GM12878 (cell line): ENCODE data around the gene PARD6B. TPM values are rescaled to one million over a fixed set of nuclear protein-coding genes. Genes with fewer than 3 reads are reported as not detected.

Experiments used
- ATAC-seq: fragments of 200-7000 bp; cut with Tn5 transposase; 3 replicates; pipeline ENCODE4 v1.9.1; 2020; ENCODE audit warnings: mild to moderate bottlenecking, moderate library complexity
- BruUV-seq: library from RNA; stranded (reverse); fragments of 400-500 nt; replicated peaks from 2 replicates; lab custom pipeline; 2021; lab: Mats Ljungman, UMichigan
- CTCF ChIA-PET: fragments of 300-600 bp; sonication (Branson Sonifier 250); formaldehyde crosslinking; extraction: SDS; loops from one replicate; lab custom pipeline; 2021; ENCODE audit warnings: inconsistent platforms; lab: Yijun Ruan, JAX
- POLR2A ChIA-PET: fragments of 350-600 bp; formaldehyde crosslinking; extraction: SDS; loops from one replicate; lab custom pipeline; 2021; ENCODE audit warnings: inconsistent platforms; lab: Charles Lee
- RAD21 ChIA-PET: fragments of 300-600 bp; sonication (Branson Sonifier 250); formaldehyde crosslinking; loops from one replicate; lab custom pipeline; 2023; ENCODE audit warnings: antibody characterized with exemption; ENCODE audit not compliant: unreplicated experiment; lab: Charles Lee
- SMC1A ChIA-PET: fragments of 300-600 bp; sonication (Branson Sonifier 250); formaldehyde crosslinking; loops from one replicate; lab custom pipeline; 2023; ENCODE audit not compliant: unreplicated experiment, uncharacterized antibody; lab: Charles Lee
- DNase-seq: peaks from one replicate; pipeline ENCODE4 v3.0.0-alpha.2; 2011; ENCODE audit warnings: low read depth, low spot score
- FAIRE-seq: peaks from 3 replicates; lab custom pipeline; 2011; peaks lifted over from hg19 to GRCh38; lab: Jason Lieb, UNC
- H2AFZ ChIP-seq: 2 replicates; pipeline ENCODE4 v1.6.0; 2011; ENCODE audit warnings: low read depth, low read length, control low read depth; ENCODE audit not compliant: control insufficient read depth
- H3K27ac ChIP-seq: 2 replicates; pipeline ENCODE4 v1.5.1; 2011; ENCODE audit warnings: control low read depth; ENCODE audit not compliant: control insufficient read depth, insufficient read depth
- H3K27me3 ChIP-seq, 2 experiments: replicated peaks in 1 of 2; 2 replicates each; pipeline versions ENCODE4 v1.6.0 to v1.6.1; 2011; ENCODE audit warnings: low read length in 1 of 2; ENCODE audit not compliant: control insufficient read depth in 2 of 2, insufficient read depth in 2 of 2
- H3K36me3 ChIP-seq, 2 experiments: 2 replicates each; pipeline ENCODE4 v1.5.1; 2011; ENCODE audit warnings: low read length in 1 of 2; ENCODE audit not compliant: control insufficient read depth in 2 of 2, insufficient read depth in 2 of 2
- H3K4me1 ChIP-seq: 2 replicates; pipeline ENCODE4 v1.6.1; 2011; ENCODE audit warnings: mild to moderate bottlenecking, low read length, moderate library complexity, mixed read lengths; ENCODE audit not compliant: control insufficient read depth, insufficient read depth
- H3K4me2 ChIP-seq: 2 replicates; pipeline ENCODE4 v1.6.0; 2011; ENCODE audit warnings: control low read depth; ENCODE audit not compliant: control insufficient read depth, insufficient read depth
- H3K4me3 ChIP-seq: fragments of 200-600 bp; sonication (generic); 2 replicates; pipeline ENCODE4 v1.5.1; 2016
- H3K79me2 ChIP-seq: 2 replicates; pipeline ENCODE4 v1.6.0; 2011; ENCODE audit warnings: low read length; ENCODE audit not compliant: control insufficient read depth, insufficient read depth
- H3K9ac ChIP-seq: 2 replicates; pipeline ENCODE4 v1.8.0; 2011; ENCODE audit warnings: low read length, control low read depth, mixed read lengths; ENCODE audit not compliant: control insufficient read depth, insufficient read depth
- H3K9me3 ChIP-seq: replicated peaks from 3 replicates; pipeline ENCODE4 v1.5.1; 2011; ENCODE audit warnings: mild to moderate bottlenecking, low read length; ENCODE audit not compliant: control insufficient read depth, insufficient read depth
- H4K20me1 ChIP-seq: 2 replicates; pipeline ENCODE4 v1.6.0; 2011; ENCODE audit not compliant: control insufficient read depth, insufficient read depth
- BCL11A ChIP-seq: IDR thresholded peaks from 2 replicates; pipeline ENCODE4 v1.6.1; 2011; ENCODE audit warnings: low read depth, low read length
- CBX5 ChIP-seq: sonication (generic); IDR thresholded peaks from 2 replicates; pipeline ENCODE4 v1.6.1; 2016; ENCODE audit warnings: low read depth, moderate library complexity, mild to moderate bottlenecking, inconsistent platforms
- KDM1A ChIP-seq: fragments of 200-600 bp; sonication (generic); IDR thresholded peaks from 2 replicates; pipeline ENCODE4 v1.6.1; 2016; ENCODE audit warnings: borderline replicate concordance
- KLF5 ChIP-seq: fragments of 450-650 bp; IDR thresholded peaks from 2 replicates; pipeline ENCODE4 v1.6.1; 2014; ENCODE audit warnings: mild to moderate bottlenecking; ENCODE audit not compliant: partially characterized antibody
- NFXL1 ChIP-seq: fragments of 450-650 bp; IDR thresholded peaks from 2 replicates; pipeline ENCODE4 v1.6.1; 2017; ENCODE audit warnings: antibody characterized with exemption, mild to moderate bottlenecking, borderline replicate concordance
- PAX8 ChIP-seq: fragments of 450-650 bp; IDR thresholded peaks from 2 replicates; pipeline ENCODE4 v1.6.1; 2017; ENCODE audit warnings: mild to moderate bottlenecking, moderate library complexity
- RB1 ChIP-seq: fragments of 450-650 bp; formaldehyde crosslinking; IDR thresholded peaks from 2 replicates; pipeline ENCODE4 v1.6.1; 2017; ENCODE audit warnings: mild to moderate bottlenecking, borderline replicate concordance
- SMAD1 ChIP-seq: fragments of 450-650 bp; IDR thresholded peaks from 2 replicates; pipeline ENCODE4 v1.6.1; 2018; ENCODE audit warnings: mild to moderate bottlenecking, low read depth; ENCODE audit not compliant: partially characterized antibody
- SRF ChIP-seq, 2 experiments: IDR thresholded peaks; 2 replicates each; pipeline ENCODE4 v1.6.1; 2011; ENCODE audit warnings: low read depth in 2 of 2, low read length in 2 of 2, mild to moderate bottlenecking in 1 of 2, moderate library complexity in 1 of 2
- SUZ12 ChIP-seq: fragments of 200-600 bp; sonication (generic); IDR thresholded peaks from one replicate; pipeline ENCODE4 v1.6.1; 2018; ENCODE audit warnings: antibody characterized with exemption, mild to moderate bottlenecking; ENCODE audit not compliant: unreplicated experiment
- TBL1XR1 ChIP-seq: IDR thresholded peaks from 2 replicates; pipeline ENCODE4 v1.6.1; 2012; ENCODE audit warnings: low read depth, low read length, improper control_type of control experiment
- TCF7 ChIP-seq: IDR thresholded peaks from 2 replicates; pipeline ENCODE4 v1.6.1; 2014; ENCODE audit warnings: antibody characterized with exemption, borderline replicate concordance
- WGBS: methylation state at CpG from one replicate; pipeline ENCODE4 v1.1.6; 2016; ENCODE audit warnings: low lambda C conversion rate; ENCODE audit not compliant: insufficient replicate concordance, insufficient coverage; ENCODE audit errors: missing lambda C conversion rate; 5-methylcytosine and 5-hydroxymethylcytosine counted together
- in situ Hi-C: fragments of 300-500 bp; cut with MboI; formaldehyde crosslinking; loops from 9 replicates; pipeline ENCODE4 v1.14.3; 2018; ENCODE audit warnings: mixed read lengths
- intact Hi-C: fragments of 100-400 bp; cut with micrococcal nuclease; formaldehyde crosslinking; loops from one replicate; pipeline ENCODE4 v1.14.2; 2022; ENCODE audit not compliant: unreplicated experiment
- polyA plus RNA-seq, 11 experiments: library from polyadenylated mRNA; depleted of rRNA in 4 of 11; unstranded in 6 of 11; stranded (reverse) in 5 of 11; fragments of >200 nt; fragmentation: Nextera tagmentation in 4 of 11; fragmentation: Illumina TruSeq in 1 of 11; extraction: Ambion mirVana in 4 of 11; extraction: Trizol in 1 of 11; gene quantifications; 1 replicate in 1 of 11; 2 replicates in 10 of 11; pipeline versions ENCODE4 v1.2.1 to v1.2.3, GENCODE V29; 2011 to 2016; ENCODE audit warnings: inconsistent platforms in 2 of 11, missing spikeins in 2 of 11, low read depth in 1 of 11
- total RNA-seq, 4 experiments: library from RNA; depleted of rRNA in 3 of 4; stranded (reverse); fragments of >200 nt in 3 of 4; fragmentation: Illumina TruSeq in 1 of 4; extraction: Trizol in 1 of 4; gene quantifications; 2 replicates each; pipeline versions ENCODE4 v1.2.1 to v1.2.3, GENCODE V29; 2013 to 2021
- TF ChIP-seq, protein P1 (sequence below): fragments of 450-650 bp; formaldehyde crosslinking; IDR thresholded peaks from 2 replicates; pipeline ENCODE4 v1.5.0; 2022; ENCODE audit warnings: mild to moderate bottlenecking, missing genetic modification characterization

The PARD6B gene
- total and polyA plus RNA-seq, 10 of the 15 experiments (the other 5 are each of a cell fraction or from before 2014, with no cell fraction given) = 0.57 to 4.7 (median 2.0) TPM

DNA sequence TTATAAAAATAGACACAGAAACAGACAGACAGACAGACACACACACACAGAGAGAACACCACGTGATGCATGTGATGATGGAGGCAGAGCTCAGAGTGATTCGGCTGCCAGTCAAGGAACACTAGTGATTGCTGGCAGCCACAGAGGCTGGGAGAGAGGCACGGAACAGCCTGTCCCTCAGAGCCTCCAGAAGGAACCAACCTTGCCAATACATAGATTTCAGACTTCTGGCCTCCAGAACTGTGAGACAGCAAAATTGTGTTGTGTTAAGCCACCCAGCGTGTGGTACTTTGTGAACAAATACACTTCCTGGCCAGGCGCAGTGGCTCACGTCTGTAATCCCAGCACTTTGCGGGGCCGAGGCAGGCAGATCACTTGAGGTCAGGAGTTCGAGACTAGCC is 9.5 kb upstream of the PARD6B start:
- peaks cover 5% of the 10 kb centered on the region for H3K4me1 ChIP-seq
- intact Hi-C loops = no loop called here
- no peaks in the 10 kb centered on the region for H3K79me2 ChIP-seq
- no peak overlapping the region for H3K4me2 ChIP-seq
- SMC1A ChIA-PET = no interaction called here
- no peaks in the 10 kb centered on the region for H3K9me3 ChIP-seq
- DNase-seq (no peak), FAIRE-seq (no peak), ATAC-seq (no peak)
- in situ Hi-C loops = no loop called here
- H3K9ac ChIP-seq = no peak overlapping the region
- TF ChIP-seq SMAD1 (no peak), PAX8 (no peak), TBL1XR1 (no peak), NFXL1 (no peak; the same call in 1 of the 2 replicates), RB1 (no peak), SUZ12 (no peak), TCF7 (no peak), KDM1A (no peak), KLF5 (no peak), SRF (IDR thresholded peaks at IDR 0.05; ENCODE audit: low read depth in 2 of 2, low read length in 2 of 2) (no peak), BCL11A (no peak), CBX5 (no peak)
- TF ChIP-seq, protein P1, sequence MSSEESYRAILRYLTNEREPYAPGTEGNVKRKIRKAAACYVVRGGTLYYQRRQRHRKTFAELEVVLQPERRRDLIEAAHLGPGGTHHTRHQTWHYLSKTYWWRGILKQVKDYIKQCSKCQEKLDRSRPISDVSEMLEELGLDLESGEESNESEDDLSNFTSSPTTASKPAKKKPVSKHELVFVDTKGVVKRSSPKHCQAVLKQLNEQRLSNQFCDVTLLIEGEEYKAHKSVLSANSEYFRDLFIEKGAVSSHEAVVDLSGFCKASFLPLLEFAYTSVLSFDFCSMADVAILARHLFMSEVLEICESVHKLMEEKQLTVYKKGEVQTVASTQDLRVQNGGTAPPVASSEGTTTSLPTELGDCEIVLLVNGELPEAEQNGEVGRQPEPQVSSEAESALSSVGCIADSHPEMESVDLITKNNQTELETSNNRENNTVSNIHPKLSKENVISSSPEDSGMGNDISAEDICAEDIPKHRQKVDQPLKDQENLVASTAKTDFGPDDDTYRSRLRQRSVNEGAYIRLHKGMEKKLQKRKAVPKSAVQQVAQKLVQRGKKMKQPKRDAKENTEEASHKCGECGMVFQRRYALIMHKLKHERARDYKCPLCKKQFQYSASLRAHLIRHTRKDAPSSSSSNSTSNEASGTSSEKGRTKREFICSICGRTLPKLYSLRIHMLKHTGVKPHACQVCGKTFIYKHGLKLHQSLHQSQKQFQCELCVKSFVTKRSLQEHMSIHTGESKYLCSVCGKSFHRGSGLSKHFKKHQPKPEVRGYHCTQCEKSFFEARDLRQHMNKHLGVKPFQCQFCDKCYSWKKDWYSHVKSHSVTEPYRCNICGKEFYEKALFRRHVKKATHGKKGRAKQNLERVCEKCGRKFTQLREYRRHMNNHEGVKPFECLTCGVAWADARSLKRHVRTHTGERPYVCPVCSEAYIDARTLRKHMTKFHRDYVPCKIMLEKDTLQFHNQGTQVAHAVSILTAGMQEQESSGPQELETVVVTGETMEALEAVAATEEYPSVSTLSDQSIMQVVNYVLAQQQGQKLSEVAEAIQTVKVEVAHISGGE (CRISPR knock-in tag) = no peak
- H3K27me3 ChIP-seq = no peaks in the 10 kb centered on the region; a peak in 1 of 4 replicates
- no peak overlapping the region for H3K27ac ChIP-seq
- no TSS peak for BruUV-seq
- no peak overlapping the region for H3K4me3 ChIP-seq
- 60% methylated on average over 9 of the region's 9 CpGs for WGBS
- CTCF ChIA-PET = interaction anchor here (1.0 kb wide), 1 partner anchor 28 kb away, joined by 3 read pairs; no protein-coding TSS in a partner anchor
- no peak overlapping the region for H2AFZ ChIP-seq
- H3K36me3 ChIP-seq = no peaks in the 10 kb centered on the region
- RAD21 ChIA-PET = no interaction called here
- no peaks in the 10 kb centered on the region for H4K20me1 ChIP-seq
- POLR2A ChIA-PET = no interaction called here
